Testis (tissue), 2 donors: ENCODE measurements around the gene TTLL10.

ENCODE experiments used
- CTCF ChIP-seq, 3 experiments: fragments of 450-650 bp in 2 of 3; fragments of 200-600 bp in 1 of 3; sonication (generic) in 1 of 3; IDR thresholded peaks; one replicate each; pipeline ENCODE4 v1.5.1; 2016 to 2019; ENCODE audit warnings: antibody characterized with exemption in 3 of 3, mild to moderate bottlenecking in 2 of 3, moderate library complexity in 1 of 3
- POLR2A ChIP-seq: fragments of 450-650 bp; IDR thresholded peaks from one replicate; pipeline ENCODE4 v1.6.1; 2017; ENCODE audit warnings: antibody characterized with exemption, mild to moderate bottlenecking, moderate library complexity

DNA sequence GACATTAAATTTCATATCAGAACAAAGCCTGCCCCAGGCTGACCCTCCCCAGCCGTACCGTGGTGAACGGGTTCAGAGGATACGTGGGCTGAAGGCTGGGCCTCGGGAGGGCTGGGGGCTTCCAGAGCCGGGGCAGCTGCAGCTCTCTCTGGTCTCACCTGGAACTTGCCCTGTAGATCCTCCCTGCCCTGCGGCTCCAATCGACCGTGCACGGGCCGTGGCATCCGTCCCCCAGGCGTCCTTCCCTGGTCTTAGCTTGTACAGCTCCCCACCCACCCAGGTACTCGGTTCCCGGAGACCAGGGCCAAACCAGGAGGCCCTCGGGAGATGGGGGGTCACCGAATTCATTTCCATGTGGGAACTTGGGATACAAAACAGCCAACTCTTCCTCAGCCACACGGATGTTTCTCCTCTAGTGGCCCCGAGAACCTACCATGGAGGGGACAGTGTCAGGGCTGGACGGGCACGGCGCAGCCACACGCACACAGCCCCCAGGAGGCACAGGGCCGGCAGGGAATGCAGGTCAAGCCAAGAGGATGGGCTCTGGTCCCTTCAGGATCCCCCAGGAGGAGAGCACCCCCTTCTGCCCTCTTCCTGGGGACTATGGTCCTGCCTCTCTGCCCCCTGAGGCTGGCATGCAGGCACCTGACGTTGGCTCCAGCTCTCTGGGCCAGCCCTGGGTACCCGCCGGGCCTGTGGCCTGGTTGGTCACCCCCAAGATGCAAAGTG lies 61.5 kb downstream of the TTLL10 start:
- TF ChIP-seq CTCF (IDR thresholded peaks at IDR 0.05) (no peak), POLR2A (no peak)
